ENCODE results near the gene LRRC74B.
A peak's percentile ranks its signal among the peaks of the same experiment; 100 is the strongest.
"Not testable (repeated sequence)": the region's sequence is repeated elsewhere in the genome, so short reads cannot be mapped to it uniquely, and the experiment has no call there.

The LRRC74B gene

DNA sequence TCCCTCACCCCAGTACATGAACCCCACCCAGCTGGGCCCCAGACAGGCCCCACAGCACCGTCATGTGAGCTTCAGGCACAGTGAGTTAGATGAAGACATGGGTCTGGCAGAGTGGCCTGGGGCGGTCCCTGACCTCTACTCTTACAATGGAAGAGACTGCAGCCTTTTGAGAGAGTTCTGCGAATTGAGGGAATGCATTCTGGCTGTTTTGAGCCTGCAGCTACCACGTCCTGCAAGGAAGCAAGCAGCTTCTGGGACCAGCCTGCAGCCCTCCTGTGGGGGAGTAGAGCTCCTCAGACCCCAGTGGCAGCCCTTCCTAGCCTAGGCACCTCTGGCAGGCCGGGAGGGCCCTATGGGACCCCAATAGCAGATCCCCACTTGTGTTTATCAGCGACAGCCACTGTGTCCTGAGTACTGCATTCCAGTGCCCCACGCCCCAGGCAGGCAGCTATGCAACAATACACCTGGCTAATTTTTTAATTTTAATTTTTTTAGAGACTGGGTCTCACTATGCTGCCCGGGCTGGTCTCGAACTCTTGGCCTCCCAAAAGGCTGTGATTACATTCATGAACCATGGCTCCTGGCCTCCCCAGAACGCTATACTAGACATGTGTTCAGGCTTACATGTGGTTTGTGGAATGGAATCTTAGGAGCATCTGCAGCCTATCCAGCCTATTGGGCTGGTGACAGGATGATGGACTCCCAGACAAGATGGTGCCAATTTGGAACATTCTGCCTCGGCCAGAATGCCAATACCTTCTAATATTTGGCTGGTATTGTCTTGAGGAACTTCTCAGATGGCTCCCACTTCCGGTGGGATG is 12.7 kb upstream of the LRRC74B start:
- TF ChIP-seq, protein P1, sequence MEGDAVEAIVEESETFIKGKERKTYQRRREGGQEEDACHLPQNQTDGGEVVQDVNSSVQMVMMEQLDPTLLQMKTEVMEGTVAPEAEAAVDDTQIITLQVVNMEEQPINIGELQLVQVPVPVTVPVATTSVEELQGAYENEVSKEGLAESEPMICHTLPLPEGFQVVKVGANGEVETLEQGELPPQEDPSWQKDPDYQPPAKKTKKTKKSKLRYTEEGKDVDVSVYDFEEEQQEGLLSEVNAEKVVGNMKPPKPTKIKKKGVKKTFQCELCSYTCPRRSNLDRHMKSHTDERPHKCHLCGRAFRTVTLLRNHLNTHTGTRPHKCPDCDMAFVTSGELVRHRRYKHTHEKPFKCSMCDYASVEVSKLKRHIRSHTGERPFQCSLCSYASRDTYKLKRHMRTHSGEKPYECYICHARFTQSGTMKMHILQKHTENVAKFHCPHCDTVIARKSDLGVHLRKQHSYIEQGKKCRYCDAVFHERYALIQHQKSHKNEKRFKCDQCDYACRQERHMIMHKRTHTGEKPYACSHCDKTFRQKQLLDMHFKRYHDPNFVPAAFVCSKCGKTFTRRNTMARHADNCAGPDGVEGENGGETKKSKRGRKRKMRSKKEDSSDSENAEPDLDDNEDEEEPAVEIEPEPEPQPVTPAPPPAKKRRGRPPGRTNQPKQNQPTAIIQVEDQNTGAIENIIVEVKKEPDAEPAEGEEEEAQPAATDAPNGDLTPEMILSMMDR (IDR thresholded peaks at IDR 0.05; ENCODE audit: insufficient read depth, low read depth, low read length, missing control alignments) = no peak
- no peak for DNase-seq (ENCODE audit: low read depth)
- no peak overlapping the region for H3K4me3 ChIP-seq (ENCODE audit: low read length)

DNA sequence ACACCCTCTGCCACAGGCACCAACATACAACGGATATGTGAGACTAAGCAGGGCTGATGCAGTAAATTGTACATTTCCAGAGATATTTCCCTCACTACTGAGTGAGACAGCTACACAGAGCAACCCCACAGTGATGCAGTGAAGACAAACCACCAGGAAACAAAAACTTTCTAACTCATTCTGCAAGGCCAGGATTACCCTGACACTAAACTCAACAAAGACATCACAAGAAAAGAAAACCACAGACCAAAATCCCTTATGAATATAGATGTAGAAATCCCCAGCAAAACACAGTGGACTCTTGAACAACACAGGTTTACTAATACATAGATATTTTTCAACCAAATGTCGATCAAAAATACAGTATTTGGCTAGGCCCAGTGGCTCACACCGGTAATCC is 11.9 kb upstream of the LRRC74B start:
- no peak overlapping the region for H3K4me3 ChIP-seq (ENCODE audit: low read length)
- no peak for DNase-seq (ENCODE audit: low read depth)
- TF ChIP-seq, protein P1 (IDR thresholded peaks at IDR 0.05; ENCODE audit: insufficient read depth, low read depth, low read length, missing control alignments) = no peak

DNA sequence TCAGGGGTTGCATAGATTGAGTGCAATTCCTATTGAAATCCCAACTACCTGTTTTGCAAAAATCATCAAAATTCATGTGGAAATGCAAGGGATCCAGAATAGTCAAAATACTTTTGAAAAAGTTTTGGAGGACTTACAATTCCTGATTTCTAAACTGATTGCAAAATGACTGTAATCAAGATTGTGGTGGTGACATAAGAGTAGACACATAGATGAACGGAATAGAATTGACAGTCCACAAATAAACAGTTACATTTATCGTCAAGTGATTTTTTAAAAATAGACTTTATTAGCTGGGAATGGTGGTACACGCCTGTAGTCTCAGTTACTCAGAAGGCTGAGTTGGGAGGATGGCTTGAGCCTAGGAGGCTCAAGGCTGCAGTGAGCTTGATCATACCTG is 10.8 kb upstream of the LRRC74B start:
- DNase-seq (ENCODE audit: low read depth) = no peak
- no peak overlapping the region for H3K4me3 ChIP-seq (ENCODE audit: low read length)
- TF ChIP-seq, protein P1 (IDR thresholded peaks at IDR 0.05; ENCODE audit: insufficient read depth, low read depth, low read length, missing control alignments) = no peak

DNA sequence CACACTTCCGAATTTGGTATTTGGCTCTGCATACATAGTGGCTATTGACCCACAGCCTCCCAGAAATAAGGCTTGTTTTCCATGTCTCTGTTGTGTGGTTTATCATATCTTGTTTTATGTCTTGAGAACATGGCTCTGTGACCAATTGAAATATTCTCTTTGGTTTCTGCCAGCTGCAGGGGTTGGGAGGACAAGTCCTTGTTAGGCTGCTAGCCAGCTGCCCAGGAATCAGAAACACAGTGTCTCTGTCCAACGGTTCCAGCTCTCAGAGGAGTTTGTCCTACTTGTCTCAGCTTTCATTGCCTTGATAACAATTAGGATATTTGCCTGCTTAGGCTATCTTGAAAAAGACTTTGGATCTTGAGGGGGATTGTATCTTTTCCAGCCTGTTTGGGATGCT is 7.3 kb upstream of the LRRC74B start:
- no peak for DNase-seq (ENCODE audit: low read depth)
- TF ChIP-seq, protein P1 (IDR thresholded peaks at IDR 0.05; ENCODE audit: insufficient read depth, low read depth, low read length, missing control alignments) = no peak

DNA sequence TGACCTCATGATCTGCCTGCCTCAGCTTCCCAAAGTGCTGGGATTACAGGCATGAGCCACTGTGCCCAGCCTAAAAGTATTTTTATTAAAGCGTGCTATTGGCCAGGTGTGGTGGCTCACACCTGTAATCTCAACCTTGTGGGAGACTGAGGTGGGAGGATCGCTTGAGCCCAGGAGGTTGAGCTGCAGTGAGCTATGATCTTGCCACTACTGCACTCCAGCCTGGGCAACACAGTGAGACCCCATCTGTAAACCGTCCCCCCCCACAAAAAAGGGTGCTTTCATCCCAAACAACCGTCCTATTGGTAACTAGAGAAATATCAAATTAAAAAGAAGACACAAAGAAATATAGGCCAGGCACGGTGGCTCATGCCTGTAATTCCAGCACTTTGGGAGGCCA is 6.6 kb upstream of the LRRC74B start:
- H3K4me3 ChIP-seq (ENCODE audit: low read length); DNase-seq (ENCODE audit: low read depth): not testable (repeated sequence)

More for the DNA sequence above, 7.3 kb upstream of the LRRC74B start:
- H3K4me3 ChIP-seq (ENCODE audit: low read length) = no peak overlapping the region

DNA sequence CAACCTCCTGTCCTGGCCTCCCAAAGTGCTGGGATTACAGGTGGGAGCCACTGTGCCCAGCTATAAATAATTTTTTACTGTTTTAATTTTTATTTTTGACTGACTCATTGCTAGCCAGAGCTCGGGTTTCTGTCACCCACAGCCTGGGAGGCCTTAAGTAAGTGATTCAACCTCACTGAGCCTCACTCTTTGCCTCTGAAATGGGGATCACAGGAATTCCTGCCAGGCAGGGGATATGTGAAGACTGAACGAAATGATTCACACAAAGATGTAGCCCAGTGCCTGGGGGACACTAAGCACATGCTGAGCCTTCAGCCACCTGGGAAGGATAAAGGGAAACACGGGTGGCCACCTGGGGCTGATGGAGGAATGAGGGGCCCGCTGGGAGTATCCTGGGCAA is 3.8 kb upstream of the LRRC74B start:
- peak; percentile 70 for DNase-seq (ENCODE audit: low read depth)

DNA sequence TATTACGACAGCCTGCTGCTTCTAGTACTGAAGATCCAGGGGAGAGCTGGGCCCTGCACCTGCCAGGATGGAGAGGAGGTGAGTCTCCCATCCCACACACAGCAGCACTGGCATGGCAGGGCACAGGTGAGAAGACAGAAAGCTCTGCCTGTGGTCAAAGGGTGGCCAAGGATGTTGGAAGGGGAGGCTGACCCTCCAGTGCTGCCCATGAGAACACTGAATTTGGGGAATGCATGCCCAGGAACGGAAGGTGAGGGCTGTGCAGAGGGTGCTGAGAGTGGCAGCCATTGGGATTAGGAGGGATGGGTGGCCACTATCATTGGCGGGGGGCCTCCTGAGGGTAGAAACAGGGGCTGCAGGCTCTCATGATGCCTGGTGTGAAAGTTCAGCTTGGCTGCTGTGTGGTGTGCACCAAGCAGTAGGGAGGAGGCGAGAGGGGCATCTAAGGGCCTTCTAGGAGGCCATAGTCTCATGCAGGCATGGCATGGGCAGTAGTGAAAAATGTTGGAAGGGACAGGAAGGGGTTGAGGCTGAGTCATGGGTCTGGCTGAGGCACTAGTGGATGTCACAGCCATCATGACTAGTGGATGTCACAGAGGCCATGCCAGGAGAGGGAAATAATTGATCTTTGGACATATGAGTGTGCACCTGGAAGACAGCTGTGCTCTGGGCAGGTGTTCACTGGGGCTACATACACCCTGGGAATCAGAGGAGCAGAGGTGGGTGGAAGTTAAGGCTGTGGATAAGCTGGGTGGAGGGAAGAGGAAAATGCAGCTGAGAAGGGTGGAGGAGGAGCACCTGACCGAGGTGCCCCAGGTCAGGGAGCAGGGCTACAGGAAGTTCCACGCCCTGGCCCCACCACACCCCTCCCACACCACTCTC is 2.5 kb upstream of the LRRC74B start:
- H3K4me3 ChIP-seq (ENCODE audit: low read length) = no peak overlapping the region
- TF ChIP-seq, protein P1 (IDR thresholded peaks at IDR 0.05; ENCODE audit: insufficient read depth, low read depth, low read length, missing control alignments) = no peak
- no peak for DNase-seq (ENCODE audit: low read depth)

More for the DNA sequence above, 3.8 kb upstream of the LRRC74B start:
- TF ChIP-seq, protein P1 (IDR thresholded peaks at IDR 0.05; ENCODE audit: insufficient read depth, low read depth, low read length, missing control alignments) = no peak
- H3K4me3 ChIP-seq (ENCODE audit: low read length) = no peak overlapping the region

All from epithelial cell of esophagus (primary cell).